SK-N-SH treated with all-trans-retinoic acid at 6 μM for 48 hours (cell line): Measurements from ENCODE around the gene DIPK1B.

Experiments used
- CSDC2 ChIP-seq: fragments of 250-450 bp; sonication (Bioruptor Pico); IDR thresholded peaks from 2 replicates; pipeline ENCODE4 v1.5.0; 2020; ENCODE audit warnings: mild to moderate bottlenecking, moderate library complexity
- POU6F1 ChIP-seq: fragments of 250-450 bp; sonication (Bioruptor Pico); IDR thresholded peaks from 2 replicates; pipeline ENCODE4 v1.8.0; 2021; ENCODE audit warnings: low read depth, mild to moderate bottlenecking, moderate library complexity, borderline replicate concordance
- PPARA ChIP-seq: fragments of 250-450 bp; sonication (Bioruptor Pico); IDR thresholded peaks from 2 replicates; pipeline ENCODE4 v1.5.0; 2020; ENCODE audit warnings: mild to moderate bottlenecking, borderline replicate concordance
- ZNF70 ChIP-seq: fragments of 450-650 bp; formaldehyde crosslinking; IDR thresholded peaks from 2 replicates; pipeline ENCODE4 v1.5.0; 2020; ENCODE audit warnings: mild to moderate bottlenecking, moderate library complexity
- TF ChIP-seq, protein P1 (sequence below): fragments of 250-450 bp; sonication (Bioruptor Pico); IDR thresholded peaks from 2 replicates; pipeline ENCODE4 v1.8.0; 2020; ENCODE audit warnings: mild to moderate bottlenecking, moderate library complexity, borderline replicate concordance

- TF ChIP-seq CSDC2 (CRISPR knock-in tag) (no peak), PPARA (CRISPR knock-in tag) (no peak), ZNF70 (no peak), POU6F1 (CRISPR knock-in tag) (no peak)
- TF ChIP-seq, protein P1, sequence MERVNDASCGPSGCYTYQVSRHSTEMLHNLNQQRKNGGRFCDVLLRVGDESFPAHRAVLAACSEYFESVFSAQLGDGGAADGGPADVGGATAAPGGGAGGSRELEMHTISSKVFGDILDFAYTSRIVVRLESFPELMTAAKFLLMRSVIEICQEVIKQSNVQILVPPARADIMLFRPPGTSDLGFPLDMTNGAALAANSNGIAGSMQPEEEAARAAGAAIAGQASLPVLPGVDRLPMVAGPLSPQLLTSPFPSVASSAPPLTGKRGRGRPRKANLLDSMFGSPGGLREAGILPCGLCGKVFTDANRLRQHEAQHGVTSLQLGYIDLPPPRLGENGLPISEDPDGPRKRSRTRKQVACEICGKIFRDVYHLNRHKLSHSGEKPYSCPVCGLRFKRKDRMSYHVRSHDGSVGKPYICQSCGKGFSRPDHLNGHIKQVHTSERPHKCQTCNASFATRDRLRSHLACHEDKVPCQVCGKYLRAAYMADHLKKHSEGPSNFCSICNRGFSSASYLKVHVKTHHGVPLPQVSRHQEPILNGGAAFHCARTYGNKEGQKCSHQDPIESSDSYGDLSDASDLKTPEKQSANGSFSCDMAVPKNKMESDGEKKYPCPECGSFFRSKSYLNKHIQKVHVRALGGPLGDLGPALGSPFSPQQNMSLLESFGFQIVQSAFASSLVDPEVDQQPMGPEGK (CRISPR knock-in tag), result no peak
Observed at GRCh38 chr9:136750526-136750925, 38.2 kb downstream of the DIPK1B start.
